ENCODE measurements around the gene SLC22A7.

SLC22A7 gene

GRCh38 chr6:43297644-43298564 is at the start of gene SLC22A7:
TSS of gene SLC22A7 (plus strand) at chr6:43298260. CDS start at chr6:43298359, 99 bp downstream.
- no peak for DNase-seq

GRCh38 chr6:43248791-43249190 is 49.3 kb upstream of the SLC22A7 start:
- no peak for DNase-seq

- DNase-seq: no peak
These were observed 47.1 kb upstream of the SLC22A7 start for GRCh38 chr6:43250992-43251373.

GRCh38 chr6:43253401-43253800 is 44.7 kb upstream of the SLC22A7 start:
- no peak for DNase-seq

GRCh38 chr6:43254138-43254817 is 43.8 kb upstream of the SLC22A7 start:
- DNase-seq: no peak

- DNase-seq: no peak
These were observed 43.2 kb upstream of the SLC22A7 start for GRCh38 chr6:43254846-43255245.

- DNase-seq: no peak
These were observed 42.5 kb upstream of the SLC22A7 start for GRCh38 chr6:43255408-43256054.

- DNase-seq: no peak
These were observed 41.2 kb upstream of the SLC22A7 start for GRCh38 chr6:43256670-43257366.

- DNase-seq: no peak
These were observed 40.5 kb upstream of the SLC22A7 start for GRCh38 chr6:43257367-43258145.

GRCh38 chr6:43258180-43258579 is 39.9 kb upstream of the SLC22A7 start:
- DNase-seq: no peak

- DNase-seq: no peak
These were observed 39.0 kb upstream of the SLC22A7 start for GRCh38 chr6:43258807-43259686.

GRCh38 chr6:43260791-43261190 is 37.3 kb upstream of the SLC22A7 start:
- DNase-seq: no peak

GRCh38 chr6:43261198-43261597 is 36.9 kb upstream of the SLC22A7 start:
- DNase-seq: no peak

- DNase-seq: no peak
These were observed 35.9 kb upstream of the SLC22A7 start for GRCh38 chr6:43262000-43262779.

- no peak for DNase-seq
These were observed 35.2 kb upstream of the SLC22A7 start for GRCh38 chr6:43262780-43263313.

- DNase-seq: no peak
These were observed 34.5 kb upstream of the SLC22A7 start for GRCh38 chr6:43263314-43264178.

GRCh38 chr6:43264599-43265145 is 33.4 kb upstream of the SLC22A7 start:
- no peak for DNase-seq

GRCh38 chr6:43265564-43265963 is 32.5 kb upstream of the SLC22A7 start:
- DNase-seq: no peak
